ENCODE measurements around the gene RPS27A.

GRCh38 chr2:55239656-55240222 lies 7.3 kb downstream of the RPS27A start:
- TF ChIP-seq POLR2A (IDR thresholded peaks at IDR 0.05) (no peak), CTCF (IDR thresholded peaks at IDR 0.05) (no peak), POLR2AphosphoS5 (IDR thresholded peaks at IDR 0.05) (no peak), EP300 (IDR thresholded peaks at IDR 0.05) (no peak)

Data from sigmoid colon (tissue), 4 donors.